ENCODE data around the gene GPATCH2L.

The GPATCH2L gene

GRCh38 chr14:76257842-76258397, 106.2 kb downstream of the GPATCH2L start:
- no peak for DNase-seq

DNA sequence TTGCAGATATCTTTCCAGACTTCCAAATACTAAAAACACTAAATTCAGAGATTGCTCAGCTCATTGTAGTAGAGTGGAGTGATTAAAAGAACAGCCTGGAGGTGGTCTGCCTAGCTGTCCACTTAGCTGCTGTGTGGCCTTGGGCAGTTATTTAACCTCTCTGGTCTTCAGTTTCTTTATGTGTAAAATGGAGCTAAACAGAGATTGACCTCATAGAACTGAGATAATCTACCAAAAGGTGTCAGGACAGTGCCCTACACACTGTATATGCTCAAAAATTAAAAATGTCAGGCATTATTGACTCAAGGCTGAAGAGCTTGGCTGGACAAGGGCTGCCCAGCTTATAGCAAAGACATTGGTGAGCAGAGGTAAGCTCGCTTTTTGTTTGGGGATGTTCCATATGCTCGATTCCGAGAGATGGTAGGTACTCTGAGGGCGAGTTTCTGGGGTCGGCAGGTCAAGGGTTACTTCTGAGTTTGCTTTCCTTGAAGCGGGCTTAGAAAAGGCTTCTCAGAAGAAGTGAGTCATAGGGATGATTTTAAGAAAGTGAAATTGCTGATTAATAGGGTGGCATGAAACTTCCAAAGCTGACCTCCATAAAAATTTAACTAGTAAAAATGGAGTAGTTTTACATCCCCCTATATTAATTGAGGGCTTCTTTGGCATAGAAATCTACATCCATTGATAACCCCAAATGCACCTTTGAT, 107.5 kb downstream of the GPATCH2L start:
- DNase-seq: no peak

- no peak for DNase-seq
Observed at GRCh38 chr14:76260749-76261148, 109.0 kb downstream of the GPATCH2L start.

DNA sequence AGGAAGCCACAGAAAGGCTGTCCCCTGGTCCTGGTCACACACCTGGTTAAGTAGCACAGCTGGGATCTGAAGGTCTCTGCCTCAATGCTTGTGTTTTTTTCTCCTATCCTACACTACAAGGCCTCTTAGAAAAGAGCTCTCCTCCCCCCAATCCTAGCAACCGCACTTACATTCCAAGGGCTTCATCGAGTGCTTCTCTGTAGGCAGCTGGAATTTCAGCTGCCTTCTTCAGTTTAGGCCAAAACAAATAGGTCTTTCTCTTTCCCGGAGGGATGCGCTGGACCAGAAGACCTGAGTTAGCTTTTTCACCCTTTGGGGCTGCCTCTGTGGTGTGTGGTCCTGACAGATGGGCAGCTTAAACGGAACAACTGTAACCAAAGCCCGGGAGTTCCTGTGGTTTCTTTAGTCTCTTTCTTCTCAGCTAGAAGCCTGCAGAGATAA, 109.7 kb downstream of the GPATCH2L start:
- no peak for DNase-seq

DNA sequence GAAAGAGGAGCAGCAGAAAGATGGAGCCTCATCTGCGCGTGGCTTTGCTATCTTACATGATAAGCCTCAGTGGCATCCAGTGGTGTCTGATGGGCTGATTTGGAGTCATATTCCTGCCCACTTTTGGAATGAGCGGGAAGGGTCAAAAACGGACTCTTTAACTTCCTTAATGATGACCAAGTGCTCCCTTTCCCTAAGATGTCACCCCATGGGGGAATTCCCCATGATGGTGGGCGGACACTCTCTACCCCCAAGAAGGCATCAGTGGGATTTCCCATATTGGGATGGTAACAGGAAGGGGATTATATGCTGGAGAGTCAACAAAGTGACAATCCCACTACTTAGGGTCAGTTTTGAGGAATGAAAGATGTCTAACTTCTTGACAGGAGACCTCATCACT, 110.9 kb downstream of the GPATCH2L start:
- DNase-seq: no peak
